HG03342 (cell line): ENCODE data around the gene EFCAB3.
A peak's percentile ranks its signal among the peaks of the same experiment; 100 is the strongest.
"Not testable (repeated sequence)": the region's sequence is repeated elsewhere in the genome, so short reads cannot be mapped to it uniquely, and the experiment has no call there.

Source experiments
- ATAC-seq: cut with Tn5 transposase; IDR thresholded peaks from one replicate; pipeline ENCODE4 v1.9.1; 2021; ENCODE audit warnings: mild to moderate bottlenecking, moderate library complexity; ENCODE audit not compliant: unreplicated experiment

Gene EFCAB3

DNA sequence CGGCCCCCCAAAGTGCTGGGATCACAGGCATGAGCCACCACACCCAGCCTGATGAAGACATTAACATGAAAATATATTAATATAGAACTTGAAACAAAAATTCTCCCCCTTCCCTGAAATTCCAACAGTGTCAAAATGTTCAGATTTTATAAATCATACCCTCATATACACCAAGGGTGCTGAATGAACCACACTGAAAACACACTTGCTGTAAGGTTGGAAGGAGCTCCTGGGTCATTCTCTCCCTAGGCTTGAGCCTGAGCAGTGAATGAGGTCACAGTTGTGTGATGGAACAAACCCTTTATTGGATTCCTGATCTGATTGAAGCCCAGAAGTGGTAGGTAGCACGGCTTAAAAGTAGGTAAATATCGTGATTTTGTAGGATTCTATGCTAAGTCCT lies at the start of gene EFCAB3:
TSS of gene EFCAB3 (plus strand) at position 301 of the 400 bp plus-strand sequence. CDS start 2,427 bp downstream, outside the sequence.
- ATAC-seq: no peak

DNA sequence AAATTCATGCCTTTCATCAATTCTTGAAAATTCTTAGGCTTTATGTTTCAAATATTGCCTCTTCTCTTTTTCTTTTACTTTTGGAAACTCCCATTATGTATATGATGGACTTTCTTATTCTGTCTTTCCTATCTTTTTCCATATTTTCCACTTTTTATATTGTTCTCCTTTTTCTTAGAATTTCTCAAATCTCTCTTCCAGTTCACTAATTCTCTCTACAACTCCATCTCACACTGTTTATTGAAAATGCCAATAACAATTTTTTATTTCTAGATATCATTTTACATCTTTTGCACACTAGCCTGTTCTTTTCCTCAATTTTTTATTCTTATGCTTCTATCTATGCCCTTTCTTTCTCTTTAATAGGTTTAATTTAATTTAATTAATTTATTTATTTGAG lies 43.8 kb upstream of the EFCAB3 start:
- no peak for ATAC-seq

DNA sequence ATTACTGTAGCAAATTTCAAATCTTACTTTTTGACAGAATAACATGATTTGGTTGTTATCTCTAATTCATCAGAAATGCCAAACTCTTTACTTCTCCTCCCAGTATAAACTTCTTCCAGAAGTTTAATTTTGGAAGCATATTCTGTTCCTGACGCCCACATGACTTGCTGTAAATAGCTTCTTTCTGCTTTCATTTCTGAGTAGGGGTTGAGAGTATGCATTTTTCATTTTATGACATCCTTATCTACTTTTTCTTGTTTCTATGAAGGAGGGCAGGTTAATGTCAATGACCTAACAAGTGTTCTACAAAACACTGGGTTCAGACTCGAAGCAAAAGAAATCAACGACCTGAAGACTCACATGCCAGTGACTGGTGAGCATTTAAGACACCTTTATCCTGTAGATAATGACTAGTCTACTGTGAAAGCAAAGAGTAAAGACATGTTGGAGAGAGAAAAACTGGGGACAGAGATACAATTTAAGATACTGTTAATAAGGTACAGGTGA lies 36.5 kb upstream of the EFCAB3 start:
- no peak for ATAC-seq

DNA sequence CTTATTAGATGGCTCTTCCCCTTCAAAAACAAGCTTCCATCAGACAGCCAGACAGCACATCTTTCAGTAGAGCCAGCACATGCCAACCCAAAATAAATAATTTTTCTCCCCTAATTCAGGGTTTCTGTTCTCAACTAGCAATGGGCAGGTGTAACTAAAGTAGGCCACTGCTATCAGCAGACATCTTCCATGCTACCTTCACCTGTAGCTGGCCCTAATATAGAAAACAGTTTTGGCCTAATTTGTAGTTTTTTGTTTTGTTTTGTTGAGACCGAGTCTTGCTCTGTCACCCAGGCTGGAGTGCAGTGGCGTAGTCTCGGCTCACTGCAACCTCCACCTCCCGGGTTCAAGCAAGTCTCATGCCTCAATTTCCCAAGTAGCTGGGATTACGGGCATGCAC lies 29.2 kb upstream of the EFCAB3 start:
- no peak for ATAC-seq

- no peak for ATAC-seq
Observed at GRCh38 chr17:62366191-62366590, 14.2 kb upstream of the EFCAB3 start.

GRCh38 chr17:62381561-62381960 lies 1.2 kb downstream of the EFCAB3 start:
- no peak for ATAC-seq

DNA sequence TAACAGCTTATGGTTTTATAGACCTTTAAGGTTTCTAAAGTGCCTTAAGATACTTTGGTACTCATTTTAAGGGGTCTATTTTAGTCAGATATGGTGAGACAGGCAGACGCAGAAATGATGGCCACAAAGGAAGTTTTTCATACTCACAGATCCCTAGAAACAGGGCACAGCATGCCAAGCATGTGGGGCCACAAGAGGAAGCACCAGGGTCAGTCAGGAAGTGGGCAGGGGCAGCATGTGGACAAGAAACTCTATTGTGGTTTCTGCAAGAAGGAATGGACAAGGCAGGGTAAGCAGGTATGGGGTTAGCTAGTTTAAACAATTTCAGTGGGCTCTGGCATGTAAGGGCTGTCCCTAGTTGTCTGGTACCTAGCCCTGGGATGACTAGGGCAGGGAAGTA lies 8.5 kb downstream of the EFCAB3 start:
- ATAC-seq: no peak

DNA sequence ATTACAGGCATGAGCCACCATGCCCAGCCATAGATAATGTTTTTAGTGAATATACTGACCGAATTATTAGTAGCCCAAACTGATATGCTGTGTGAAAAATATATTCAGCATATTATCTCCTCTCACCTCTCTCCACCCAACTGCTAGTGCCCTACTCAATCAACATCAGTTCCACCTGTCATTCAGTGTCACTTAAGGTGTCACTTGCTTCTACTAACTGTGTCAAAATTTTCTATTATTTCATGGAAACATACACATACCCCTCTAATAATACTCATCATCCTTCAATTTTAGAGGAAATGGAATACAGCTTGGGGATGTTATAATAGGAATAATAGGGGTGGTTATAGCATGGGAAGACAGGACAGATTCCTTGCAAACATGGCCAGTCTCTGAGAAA lies 12.6 kb downstream of the EFCAB3 start:
- ATAC-seq: no peak

DNA sequence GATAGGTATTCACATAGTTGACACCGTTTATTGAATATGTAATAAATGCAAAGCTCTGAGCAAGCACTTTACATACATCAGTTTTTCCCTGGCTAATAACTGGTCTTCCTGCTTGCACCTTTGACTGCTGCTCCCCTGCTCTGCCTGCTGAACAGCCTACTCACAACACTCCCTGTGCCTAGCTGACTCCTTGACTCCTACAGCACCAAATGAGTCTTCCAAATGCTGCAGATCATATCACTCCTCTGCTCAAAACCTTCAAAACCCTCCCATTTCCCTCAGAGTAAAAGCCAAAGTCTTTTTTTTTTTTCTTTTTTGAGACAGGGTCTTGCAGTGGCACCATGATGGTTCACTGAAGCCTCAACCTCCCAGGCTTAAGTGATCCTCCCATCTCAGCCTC lies 18.5 kb downstream of the EFCAB3 start:
- no peak for ATAC-seq

DNA sequence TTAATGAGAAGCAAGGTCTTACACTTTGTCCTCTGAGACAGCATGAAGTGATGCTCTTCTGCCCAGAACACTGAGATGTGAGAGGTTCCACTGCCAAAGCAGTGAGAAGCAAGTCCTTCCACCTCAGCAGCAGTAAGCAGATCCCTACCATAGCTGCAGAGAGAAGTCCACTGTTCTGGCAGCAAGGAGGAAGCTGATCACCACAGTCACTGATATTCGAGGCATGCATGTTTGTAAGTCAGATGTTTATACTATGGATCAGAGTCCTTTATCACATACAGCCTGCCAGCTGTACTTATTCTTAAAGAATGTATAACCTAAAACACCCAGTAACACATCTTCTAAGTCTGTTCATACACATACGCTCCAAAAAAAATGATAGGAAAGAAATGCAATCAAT lies 25.1 kb downstream of the EFCAB3 start:
- no peak for ATAC-seq

DNA sequence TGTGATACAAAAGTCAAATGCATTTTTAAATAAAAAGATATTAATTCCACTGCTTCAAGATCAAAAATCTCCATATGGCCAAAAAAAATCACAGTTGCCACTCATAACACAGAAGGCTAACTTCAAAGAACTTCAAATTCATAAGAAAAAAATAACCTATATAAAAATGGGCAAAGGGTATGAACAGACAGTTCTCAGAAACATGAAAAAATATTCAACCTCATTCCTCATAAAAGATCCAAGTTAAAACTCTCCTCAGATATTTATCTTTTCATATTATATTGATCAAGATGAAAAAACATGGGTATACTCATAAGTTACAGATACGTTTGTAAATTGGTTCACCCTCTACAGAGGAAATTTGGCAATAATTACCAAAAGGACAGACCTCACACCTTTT lies 32.7 kb downstream of the EFCAB3 start:
- ATAC-seq: not testable (repeated sequence)

DNA sequence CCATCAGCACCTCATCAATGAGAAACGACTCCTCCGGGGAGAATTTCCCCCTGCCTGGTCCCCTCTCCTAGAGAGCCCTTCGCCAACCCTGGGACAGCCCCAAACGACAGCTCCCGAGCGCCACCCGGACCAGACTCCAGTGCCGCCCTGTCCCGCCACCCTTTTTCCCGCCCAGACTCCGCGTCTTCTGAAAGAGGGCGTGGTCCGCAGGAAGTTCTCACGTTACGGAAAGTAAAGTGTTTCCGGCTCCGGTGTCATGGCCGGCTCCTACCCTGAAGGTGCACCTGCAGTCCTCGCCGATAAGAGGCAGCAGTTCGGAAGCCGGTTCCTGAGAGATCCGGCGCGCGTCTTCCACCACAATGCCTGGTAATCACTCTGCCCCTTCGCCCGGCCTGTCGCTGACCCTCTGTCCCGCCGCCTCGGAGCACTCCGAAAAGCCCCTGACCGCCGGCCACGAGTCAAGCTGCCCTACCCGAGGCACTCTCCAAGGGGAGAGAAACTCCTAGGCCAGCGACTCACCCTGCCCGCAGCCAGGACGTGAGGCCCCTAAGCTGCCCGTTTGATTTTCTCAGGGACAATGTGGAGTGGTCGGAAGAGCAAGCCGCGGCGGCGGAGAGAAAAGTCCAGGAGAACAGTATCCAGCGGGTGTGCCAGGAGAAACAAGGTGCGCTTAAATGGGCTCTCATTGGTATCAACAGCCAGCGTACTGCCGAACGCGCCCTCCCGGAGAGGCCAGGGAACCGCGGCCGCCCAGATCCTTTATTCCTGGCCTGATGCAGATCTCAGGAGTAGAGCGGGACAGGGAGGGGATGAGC lies 43.5 kb downstream of the EFCAB3 start, which contains the start of gene METTL2A:
TSS of gene METTL2A (plus strand) at position 251 of the 815 bp plus-strand sequence. CDS start at position 257, 6 bp downstream.
- peak; percentile 95 for ATAC-seq

DNA sequence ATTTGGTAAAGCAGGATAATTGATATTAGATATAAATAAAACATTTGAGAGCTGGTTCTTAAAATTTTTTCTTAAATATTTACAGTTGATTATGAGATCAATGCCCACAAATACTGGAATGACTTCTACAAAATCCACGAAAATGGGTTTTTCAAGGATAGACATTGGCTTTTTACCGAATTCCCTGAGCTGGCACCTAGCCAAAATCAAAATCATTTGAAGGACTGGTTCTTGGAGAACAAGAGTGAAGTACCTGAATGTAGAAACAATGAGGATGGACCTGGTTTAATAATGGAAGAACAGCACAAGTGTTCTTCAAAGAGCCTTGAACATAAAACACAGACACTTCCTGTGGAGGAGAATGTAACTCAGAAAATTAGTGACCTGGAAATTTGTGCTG lies 45.9 kb downstream of the EFCAB3 start:
- not testable (repeated sequence) for ATAC-seq

DNA sequence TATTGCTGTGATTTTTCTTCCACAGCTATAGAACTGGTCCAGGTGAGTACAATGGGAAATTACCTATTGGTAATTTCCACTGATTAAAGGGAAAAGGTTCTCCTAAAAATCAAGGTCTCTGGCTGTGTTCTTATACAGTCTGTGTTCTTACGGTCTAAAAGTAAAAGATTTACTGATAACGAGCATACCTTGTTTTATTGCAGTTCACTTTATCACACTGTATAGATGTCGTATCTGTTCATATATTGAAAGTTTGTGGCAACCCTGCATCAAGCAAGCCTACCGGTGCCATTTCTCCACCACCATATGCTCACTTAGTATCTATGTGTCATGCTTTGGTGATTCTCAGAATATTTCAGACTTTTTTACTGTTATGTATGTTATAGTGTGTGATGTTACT lies 54.9 kb downstream of the EFCAB3 start:
- ATAC-seq: not testable (repeated sequence)

- not testable (repeated sequence) for ATAC-seq
Observed at GRCh38 chr17:62441181-62441580, 60.8 kb downstream of the EFCAB3 start.

DNA sequence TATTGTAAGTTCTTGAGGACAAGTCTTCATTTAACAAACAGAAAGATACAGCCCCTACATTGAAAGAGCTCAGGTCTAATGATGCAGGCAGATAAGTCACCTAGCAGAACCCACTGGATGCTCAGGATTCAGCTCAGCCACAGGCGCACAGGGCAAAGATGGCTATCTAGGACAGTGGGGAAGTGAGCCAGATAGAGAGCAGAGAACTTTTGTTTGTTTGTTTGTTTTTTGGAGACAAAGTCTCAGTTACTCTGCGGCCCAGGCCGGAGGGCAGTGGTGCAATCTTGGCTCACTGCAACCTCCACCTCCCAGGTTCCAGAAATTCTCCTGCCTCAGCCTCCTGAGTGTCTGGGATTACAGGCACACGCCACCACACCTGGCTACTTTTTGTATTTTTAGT lies 63.7 kb downstream of the EFCAB3 start:
- ATAC-seq: no peak

DNA sequence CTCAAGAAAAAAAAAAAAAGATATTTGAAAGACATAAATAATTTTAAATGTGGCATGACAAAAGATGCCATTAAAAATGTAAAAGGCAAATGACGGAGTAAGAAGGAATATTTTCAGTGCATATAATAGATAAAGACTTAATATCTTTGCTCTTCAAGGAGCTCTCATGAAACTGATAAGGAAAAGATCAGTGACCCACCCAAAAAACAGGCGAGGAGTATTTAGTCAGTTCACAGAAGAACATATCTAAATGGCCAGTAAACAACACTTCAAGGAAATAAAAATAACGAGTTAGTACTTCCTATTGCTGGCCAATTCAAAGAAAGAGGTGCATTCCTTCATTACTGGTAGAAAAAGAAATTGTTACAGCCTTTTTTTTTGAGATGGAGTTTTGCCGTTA lies 65.4 kb downstream of the EFCAB3 start:
- not testable (repeated sequence) for ATAC-seq

DNA sequence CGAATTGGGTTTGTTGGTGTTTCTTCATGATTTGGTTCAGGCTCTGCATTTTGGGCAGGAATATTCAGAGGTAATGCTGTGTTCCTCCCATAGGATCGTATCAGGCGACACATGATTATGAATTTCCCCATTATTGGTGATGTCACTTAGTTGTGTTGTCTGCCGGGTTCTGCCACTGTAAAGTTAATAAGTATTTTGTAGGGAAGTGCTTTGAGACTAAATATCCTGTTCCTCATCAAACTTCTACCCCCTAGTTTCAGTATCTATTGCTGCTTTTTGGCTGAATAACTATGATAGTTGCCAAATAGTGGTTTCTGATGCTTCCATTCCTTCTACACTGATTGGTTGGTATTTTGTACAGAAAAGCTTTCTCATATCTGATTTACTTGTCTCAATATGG lies 71.8 kb downstream of the EFCAB3 start:
- ATAC-seq: not testable (repeated sequence)

GRCh38 chr17:62453041-62453440 lies 72.7 kb downstream of the EFCAB3 start:
- not testable (repeated sequence) for ATAC-seq

DNA sequence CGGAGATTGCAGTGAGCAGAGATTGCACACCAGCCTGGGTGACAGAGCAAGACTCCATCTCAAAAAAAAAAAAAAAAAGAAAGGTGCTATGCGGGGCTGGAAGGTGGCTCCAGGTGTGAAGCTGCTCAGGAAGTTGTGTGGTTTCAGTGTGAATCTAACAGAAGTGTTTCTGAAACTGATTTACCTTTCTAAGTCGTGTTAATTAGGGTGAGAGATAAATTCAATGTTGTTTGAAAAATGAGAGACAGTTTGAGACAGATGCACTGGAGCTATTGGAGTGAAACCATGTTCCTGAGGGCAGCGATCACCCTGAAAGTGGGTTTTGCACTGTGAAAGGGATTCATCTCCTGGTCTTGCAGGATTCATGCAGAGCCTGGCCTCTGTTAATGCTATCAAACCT lies 73.3 kb downstream of the EFCAB3 start:
- ATAC-seq: not testable (repeated sequence)

DNA sequence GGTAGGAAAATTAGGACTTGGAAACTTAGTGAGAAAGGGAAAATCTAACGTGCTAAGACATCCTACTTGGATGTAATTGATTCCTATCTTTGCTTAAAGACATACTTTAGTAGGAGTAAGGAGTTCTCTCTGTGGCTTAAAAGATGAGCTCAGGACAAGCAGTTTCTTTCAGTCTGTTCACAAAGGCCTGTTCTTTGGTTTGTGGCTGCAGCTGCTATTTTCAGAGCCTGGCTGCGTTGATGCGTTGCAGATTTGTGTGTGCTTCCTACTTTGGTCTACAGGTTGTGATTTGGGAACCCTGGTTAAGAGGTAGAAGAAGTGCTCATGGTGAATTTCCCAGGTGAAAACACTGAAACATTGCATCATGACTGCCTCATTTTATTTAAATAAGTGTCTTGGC lies 73.8 kb downstream of the EFCAB3 start:
- peak; percentile 66 for ATAC-seq

GRCh38 chr17:62456016-62456415 lies 75.7 kb downstream of the EFCAB3 start:
- no peak for ATAC-seq
